ENCODE measurements around the gene MSI2. TPM values are rescaled to one million over a fixed set of nuclear protein-coding genes. Genes with fewer than 3 reads are reported as not detected.

MSI2 gene
- total RNA-seq, 1 donor from 2014 or later = 75.5 TPM

DNA sequence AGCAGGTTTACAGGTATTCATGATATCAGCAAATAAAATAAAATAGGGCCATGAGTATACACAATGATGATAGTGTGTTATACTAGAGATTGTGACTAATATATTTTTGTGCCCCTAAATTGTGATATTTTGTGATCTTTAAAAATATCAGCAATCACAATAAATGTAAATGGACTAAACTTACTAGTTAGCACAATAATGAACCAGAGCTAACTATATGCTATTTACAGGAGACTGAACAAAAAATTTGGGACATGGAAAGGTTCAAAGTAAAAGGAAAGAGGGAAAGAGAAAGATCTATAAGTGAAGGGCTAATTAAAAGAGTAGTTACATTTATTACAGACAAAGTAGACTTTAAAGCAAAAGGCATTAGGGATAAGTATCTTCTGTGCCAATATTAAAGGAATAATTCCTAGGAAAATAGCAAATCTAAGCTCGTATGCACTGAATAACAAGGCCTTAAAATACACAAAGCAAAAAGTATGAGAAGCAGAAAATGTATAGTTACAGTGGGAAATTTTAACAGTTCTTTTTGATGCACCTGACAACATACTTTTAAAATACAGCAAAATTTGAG, 5.0 kb upstream of the MSI2 start:
- Mint-ChIP-seq H3K9me3 (ENCODE audit: unreplicated experiment) (peaks cover 20% of the 10 kb centered on the region), H3K27me3 (ENCODE audit: unreplicated experiment) (peaks cover 3% of the 10 kb centered on the region)

DNA sequence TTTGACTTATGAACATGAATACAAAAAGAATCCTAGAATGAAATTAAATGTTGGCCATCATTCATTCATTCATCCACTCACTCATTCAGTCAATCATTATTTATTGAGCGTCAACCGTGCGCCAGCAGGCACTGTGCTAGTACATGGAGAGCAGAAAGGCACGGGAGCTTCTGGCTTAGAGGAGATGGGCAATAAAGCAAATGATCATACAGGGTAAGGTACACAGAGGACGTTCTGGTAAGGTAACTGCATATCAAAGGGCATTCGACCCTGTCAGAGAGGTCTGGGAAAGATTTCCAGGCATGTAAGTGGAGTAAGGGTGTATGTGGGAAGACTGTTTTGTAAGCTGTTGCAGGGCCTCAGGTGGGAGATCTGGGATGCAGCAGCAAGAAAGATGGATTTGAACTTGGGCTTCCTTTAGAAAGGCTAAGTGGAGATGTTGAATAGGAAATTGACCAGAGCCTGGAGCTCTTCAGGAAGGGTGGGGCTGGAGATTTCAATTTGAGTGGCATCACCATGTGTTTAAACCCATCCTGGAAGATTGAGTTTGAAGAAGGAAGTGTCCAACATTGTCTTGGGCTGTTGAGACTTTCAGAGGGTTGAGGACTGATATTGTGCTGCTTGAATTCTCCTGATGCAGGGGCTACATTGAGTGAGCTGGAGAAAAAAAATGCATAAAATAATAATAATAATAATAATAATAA, 2.8 kb upstream of the MSI2 start:
- Mint-ChIP-seq H3K27me3 (ENCODE audit: unreplicated experiment) (peaks cover 3% of the 10 kb centered on the region), H3K4me3 (ENCODE audit: unreplicated experiment) (no peak overlapping the region), H3K36me3 (ENCODE audit: unreplicated experiment) (peaks cover 5% of the 10 kb centered on the region), H3K27ac (ENCODE audit: unreplicated experiment) (no peak overlapping the region), H3K4me1 (ENCODE audit: unreplicated experiment) (peaks cover 9% of the 10 kb centered on the region), H3K9me3 (ENCODE audit: unreplicated experiment) (peaks cover 20% of the 10 kb centered on the region)
- no peak for DNase-seq (ENCODE audit: extremely low spot score, unreplicated experiment)
- TF ChIP-seq, protein P1, sequence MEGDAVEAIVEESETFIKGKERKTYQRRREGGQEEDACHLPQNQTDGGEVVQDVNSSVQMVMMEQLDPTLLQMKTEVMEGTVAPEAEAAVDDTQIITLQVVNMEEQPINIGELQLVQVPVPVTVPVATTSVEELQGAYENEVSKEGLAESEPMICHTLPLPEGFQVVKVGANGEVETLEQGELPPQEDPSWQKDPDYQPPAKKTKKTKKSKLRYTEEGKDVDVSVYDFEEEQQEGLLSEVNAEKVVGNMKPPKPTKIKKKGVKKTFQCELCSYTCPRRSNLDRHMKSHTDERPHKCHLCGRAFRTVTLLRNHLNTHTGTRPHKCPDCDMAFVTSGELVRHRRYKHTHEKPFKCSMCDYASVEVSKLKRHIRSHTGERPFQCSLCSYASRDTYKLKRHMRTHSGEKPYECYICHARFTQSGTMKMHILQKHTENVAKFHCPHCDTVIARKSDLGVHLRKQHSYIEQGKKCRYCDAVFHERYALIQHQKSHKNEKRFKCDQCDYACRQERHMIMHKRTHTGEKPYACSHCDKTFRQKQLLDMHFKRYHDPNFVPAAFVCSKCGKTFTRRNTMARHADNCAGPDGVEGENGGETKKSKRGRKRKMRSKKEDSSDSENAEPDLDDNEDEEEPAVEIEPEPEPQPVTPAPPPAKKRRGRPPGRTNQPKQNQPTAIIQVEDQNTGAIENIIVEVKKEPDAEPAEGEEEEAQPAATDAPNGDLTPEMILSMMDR (IDR thresholded peaks at IDR 0.05) = no peak

More for the DNA sequence above, 5.0 kb upstream of the MSI2 start:
- Mint-ChIP-seq H3K27ac (ENCODE audit: unreplicated experiment) (no peak overlapping the region), H3K36me3 (ENCODE audit: unreplicated experiment) (peaks cover 5% of the 10 kb centered on the region), H3K4me3 (ENCODE audit: unreplicated experiment) (no peak overlapping the region), H3K4me1 (ENCODE audit: unreplicated experiment) (peaks cover 2% of the 10 kb centered on the region)
- TF ChIP-seq, protein P1 (IDR thresholded peaks at IDR 0.05) = no peak
- DNase-seq (ENCODE audit: extremely low spot score, unreplicated experiment) = no peak

DNA sequence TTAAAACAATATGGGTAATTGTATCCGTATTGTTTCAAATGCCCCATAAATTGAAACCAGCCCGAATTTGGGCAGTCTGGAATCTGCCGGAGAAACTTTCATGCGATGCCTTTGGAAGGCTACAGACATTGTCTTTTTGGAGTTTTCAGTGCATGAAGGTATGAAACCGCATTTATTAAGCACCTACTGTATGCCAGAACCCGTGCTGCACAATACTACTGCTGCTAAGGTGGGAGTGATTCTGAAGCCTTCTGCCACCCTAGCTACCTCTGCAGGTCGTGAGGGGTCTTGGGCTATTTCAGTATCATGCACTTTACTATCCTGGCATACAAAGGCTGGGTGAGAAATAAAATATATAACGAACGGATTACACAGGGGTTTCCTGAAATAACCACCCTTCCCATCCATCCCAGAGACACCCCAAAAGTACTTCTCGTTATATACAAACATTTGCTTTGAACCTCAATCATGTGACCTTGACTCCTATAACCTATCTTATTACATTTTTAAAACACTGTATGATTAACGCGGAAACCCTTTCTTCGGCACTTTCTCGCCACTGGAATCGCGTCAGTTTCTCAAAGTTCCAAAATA, 1.0 kb upstream of the MSI2 start:
- TF ChIP-seq, protein P1 (IDR thresholded peaks at IDR 0.05) = no peak
- no peak for DNase-seq (ENCODE audit: extremely low spot score, unreplicated experiment)

DNA sequence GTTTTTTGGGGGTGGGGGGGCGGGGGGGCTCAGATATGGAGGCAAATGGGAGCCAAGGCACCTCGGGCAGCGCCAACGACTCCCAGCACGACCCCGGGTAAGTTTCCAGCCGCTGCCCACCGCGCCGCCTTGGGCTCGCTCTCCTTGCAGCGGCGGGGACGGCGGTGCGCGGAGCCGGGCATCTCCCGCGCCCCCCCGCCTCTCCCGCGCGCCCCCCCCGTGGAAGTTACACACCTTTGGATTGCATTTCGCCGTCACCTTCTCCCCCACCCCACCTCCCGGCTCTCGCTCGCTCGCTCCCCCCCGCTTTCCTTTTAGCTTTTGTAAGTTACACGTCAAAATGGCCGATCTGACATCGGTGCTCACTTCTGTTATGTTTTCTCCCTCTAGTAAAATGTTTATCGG, 387 bp downstream of the MSI2 start:
- H3K36me3 Mint-ChIP-seq (ENCODE audit: unreplicated experiment) = peaks cover 5% of the 10 kb centered on the region
- peak overlapping the region; percentile 88 for H3K4me3 Mint-ChIP-seq (ENCODE audit: unreplicated experiment)
- H3K27me3 Mint-ChIP-seq (ENCODE audit: unreplicated experiment) = peaks cover 3% of the 10 kb centered on the region
- DNase-seq (ENCODE audit: extremely low spot score, unreplicated experiment) = no peak
- TF ChIP-seq, protein P1 (IDR thresholded peaks at IDR 0.05) = no peak
- peaks cover 30% of the 10 kb centered on the region for H3K4me1 Mint-ChIP-seq (ENCODE audit: unreplicated experiment)
- H3K9me3 Mint-ChIP-seq (ENCODE audit: unreplicated experiment) = no peaks in the 10 kb centered on the region
- no peak overlapping the region for H3K27ac Mint-ChIP-seq (ENCODE audit: unreplicated experiment)

More for the DNA sequence above, 1.0 kb upstream of the MSI2 start:
- peaks cover 5% of the 10 kb centered on the region for H3K36me3 Mint-ChIP-seq (ENCODE audit: unreplicated experiment)
- peaks cover 24% of the 10 kb centered on the region for H3K4me1 Mint-ChIP-seq (ENCODE audit: unreplicated experiment)
- peaks cover 3% of the 10 kb centered on the region for H3K27me3 Mint-ChIP-seq (ENCODE audit: unreplicated experiment)
- peak overlapping the region; percentile 87 for H3K27ac Mint-ChIP-seq (ENCODE audit: unreplicated experiment)
- peaks cover 12% of the 10 kb centered on the region for H3K9me3 Mint-ChIP-seq (ENCODE audit: unreplicated experiment)
- peak overlapping the region; percentile 86 for H3K4me3 Mint-ChIP-seq (ENCODE audit: unreplicated experiment)

Data from osteocyte (in vitro differentiated cells).